ENCODE data around the gene MLC1.
"Not testable (repeated sequence)": the region's sequence is repeated elsewhere in the genome, so short reads cannot be mapped to it uniquely, and the experiment has no call there.

Gene MLC1

GRCh38 chr22:50102946-50103345 is 17.7 kb upstream of the MLC1 start:
- peak in 2 of 3 donors; percentile 18 for DNase-seq

DNA sequence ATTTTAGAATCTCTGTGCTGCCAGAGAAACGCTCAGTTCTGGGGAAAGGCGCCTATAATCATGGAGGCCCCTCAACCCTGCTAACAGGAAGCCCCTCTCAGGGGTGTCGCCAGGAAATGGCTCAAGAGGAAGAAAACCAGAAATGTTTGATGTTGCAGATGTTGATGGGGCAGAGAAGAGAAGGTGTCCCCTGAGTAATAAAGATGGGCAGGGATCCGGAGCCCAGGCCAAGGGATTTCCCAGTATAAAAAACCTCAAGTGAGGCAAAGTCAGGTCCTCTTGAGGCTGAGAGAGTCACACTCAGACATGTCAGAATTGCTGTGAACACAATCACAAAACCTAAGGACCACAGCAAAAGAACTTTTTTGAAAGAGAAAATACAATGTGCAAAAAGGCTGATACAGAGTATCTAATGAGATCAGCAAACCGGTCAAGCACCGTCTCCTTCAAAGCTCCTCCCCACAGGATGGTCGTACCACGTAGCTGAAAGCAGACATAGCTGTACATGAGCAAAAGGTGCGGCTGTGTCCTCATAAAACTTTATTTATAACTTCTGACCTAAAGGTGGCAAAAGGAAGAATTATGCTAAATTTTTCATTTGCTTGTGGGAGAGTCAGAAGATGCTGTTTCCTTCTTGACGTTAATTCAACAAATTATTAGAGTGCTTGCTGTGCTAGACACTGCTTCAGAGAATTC is 16.8 kb upstream of the MLC1 start:
- DNase-seq = no peak

DNA sequence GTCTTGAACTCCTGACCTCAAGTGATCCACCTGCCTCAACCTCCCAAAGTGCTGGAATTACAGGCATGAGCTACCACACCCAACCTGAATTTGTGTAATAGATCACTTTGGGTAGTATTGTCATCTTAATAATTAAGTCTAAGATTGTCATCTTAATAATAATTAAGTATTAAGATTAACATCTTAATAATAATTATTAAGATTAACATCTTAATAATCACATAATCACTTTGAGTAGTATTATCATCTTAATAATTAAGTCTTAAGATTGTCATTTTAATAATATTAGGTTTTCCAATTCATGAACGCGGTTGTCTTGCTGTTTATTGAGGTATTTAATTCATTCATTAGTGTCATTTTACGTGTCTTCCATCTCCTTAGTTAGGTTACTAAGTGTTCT is 12.8 kb upstream of the MLC1 start:
- DNase-seq = no peak

GRCh38 chr22:50092342-50092741 is 7.1 kb upstream of the MLC1 start:
- no peak for DNase-seq

DNA sequence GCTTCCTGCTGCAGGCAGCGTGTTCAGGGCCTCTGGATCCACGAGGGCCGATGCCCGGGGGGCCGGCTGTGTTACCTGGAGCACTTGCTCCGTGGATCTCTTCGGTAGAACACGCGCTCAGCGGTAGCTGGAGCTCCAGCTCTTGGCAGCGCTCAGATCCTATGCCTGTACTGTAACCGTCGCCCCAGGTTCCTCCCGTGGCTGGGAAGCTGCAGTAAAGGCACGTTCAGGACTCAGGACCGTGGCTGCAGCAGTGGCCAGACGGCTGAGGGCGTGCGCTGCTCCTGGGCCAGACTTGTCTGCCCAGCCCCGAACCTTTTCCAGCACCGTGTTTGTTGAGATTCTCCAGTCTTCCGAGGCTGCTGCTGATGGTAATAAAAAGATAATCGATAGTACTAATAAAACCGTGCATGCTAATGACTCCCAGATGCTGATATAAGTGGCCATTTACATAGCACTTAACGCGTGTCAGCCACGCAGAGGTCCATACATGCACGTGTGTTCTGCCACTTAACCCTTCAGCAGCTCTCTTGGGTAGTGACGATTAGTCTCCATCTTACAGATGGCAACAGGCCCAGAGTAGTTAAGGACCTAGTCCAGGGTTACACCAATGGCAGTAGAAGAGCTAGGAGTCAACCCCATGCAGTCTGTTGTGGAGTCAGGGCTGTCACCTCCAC is 6.0 kb upstream of the MLC1 start:
- no peak for DNase-seq

- no peak for DNase-seq
These were observed 5.1 kb upstream of the MLC1 start for GRCh38 chr22:50090412-50090714.

DNA sequence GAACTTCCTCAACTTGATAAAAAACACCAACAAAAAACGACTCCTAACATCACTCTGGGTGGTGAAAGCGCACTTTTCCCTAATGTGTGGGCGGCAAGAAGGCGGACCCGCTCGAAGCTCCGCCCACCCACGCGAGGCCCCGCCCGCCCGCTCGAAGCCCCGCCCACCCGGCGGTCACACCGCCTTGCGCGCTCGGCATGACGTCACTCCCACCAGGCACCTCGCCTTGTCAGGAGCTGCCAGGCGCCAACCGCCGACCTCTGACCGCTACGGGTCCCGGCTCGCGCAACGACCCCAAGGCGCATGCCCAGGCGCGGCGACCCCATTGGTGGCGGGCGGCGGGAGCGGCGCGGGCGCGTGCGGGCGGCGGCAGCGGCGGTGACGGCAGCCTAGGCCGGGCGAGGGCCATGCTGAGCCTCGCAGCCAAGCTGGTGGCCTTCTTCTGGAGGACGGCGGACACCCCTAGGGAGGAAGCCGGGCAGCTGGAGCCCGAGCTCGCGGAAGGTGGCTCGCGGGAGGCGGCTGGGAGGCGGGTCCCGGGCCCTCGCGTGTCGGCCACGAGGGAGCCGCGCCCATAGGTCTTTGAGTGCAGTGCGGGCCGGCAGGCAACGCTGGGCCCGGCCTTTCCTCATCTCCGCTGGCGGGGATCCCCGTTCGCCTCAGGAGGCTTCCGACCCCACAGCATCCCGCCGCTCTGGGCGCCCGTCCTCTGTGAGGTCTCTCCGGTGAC is 4.6 kb upstream of the MLC1 start, which contains the start of gene MOV10L1:
TSS of gene MOV10L1 (plus strand) at position 325 of the 730 bp plus-strand sequence. CDS start at position 408, 83 bp downstream.
- peak; percentile 44 to 73 (median 66) for DNase-seq

DNA sequence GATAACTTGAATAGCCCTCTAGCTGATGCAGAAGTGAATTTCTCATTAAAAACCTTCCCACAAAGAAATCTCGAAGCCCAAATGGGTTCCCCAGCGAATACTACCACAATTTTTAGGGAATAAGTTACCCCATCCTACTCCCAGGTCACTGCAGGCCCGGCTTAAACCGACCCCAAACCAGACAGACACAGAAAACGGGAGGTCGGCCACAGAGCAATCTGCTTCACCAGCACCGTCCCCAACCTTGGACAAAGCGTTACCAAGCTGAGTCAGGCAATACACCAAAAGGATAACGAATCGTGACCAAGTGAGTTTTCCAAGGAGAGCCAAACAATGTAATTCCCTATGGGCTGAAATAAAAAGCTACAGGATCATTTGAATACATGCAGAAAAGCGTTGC is 4.0 kb upstream of the MLC1 start:
- DNase-seq = no peak

DNA sequence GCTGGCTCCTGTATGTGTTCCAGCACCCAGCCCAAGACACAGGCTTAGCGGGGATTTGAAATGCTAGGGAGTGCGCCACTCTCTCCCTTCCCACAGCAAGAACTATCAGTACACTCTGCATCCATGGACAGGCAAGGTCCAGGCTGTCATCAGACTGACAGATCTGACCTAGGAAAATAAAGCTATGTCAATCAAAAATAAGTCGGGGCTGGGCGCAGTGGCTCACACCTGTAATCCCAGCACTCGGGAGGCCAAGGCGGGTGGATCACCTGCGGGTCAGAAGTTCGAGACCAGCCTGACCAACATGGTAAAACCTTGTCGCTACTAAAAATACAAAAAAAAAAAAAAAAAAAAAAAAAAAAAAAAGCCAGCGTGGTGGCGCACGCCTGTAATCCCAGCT is 2.9 kb upstream of the MLC1 start:
- no peak for DNase-seq

- DNase-seq = no peak
These were observed 2.4 kb upstream of the MLC1 start for GRCh38 chr22:50087646-50088045.

DNA sequence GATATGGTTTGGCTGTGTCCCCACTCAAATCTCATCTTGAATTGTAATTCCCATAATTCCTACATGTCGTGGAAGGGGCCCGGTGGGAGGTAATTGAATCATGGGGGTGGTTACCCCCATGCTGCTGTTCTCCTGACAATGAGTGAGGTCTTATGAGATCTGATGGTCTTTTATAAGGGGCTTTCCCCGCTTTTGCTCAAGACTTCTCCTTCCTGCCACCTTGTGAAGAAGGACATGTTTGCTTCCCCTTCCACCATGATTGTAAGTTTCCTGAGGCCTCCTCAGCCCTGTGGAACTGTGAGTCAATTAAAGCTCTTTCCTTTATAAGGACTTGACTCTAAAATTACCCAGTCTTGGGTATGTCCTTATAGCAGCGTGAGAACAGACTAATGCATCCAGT is 1.7 kb upstream of the MLC1 start:
- not testable (repeated sequence) for DNase-seq

GRCh38 chr22:50086526-50086925 is 1.3 kb upstream of the MLC1 start:
- DNase-seq = no peak

DNA sequence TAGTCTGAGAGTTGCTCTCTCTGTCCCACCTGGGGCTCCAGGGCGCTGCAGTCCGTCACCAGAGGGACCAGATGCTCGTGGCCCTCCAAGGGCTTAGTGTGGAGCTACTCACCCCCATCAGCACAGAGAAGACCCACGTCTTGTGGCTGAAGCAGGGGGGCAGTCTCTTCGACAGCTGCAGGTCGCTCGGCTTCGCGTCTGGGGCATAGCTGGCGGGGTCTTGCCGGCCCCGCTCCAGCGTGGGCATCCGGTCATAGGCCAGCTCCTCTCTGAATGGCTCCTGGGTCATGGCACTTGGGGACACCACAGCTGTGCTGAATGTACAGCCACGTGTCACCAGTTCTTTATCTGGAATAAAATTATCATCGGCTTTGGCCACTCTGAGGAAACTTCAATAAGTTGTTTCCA is 608 bp downstream of the MLC1 start:
- DNase-seq = no peak

GRCh38 chr22:50084080-50084477 is 1.1 kb downstream of the MLC1 start:
- DNase-seq = no peak

GRCh38 chr22:50083462-50084079 is 1.7 kb downstream of the MLC1 start:
- DNase-seq = no peak

- DNase-seq = no peak
These were observed 2.2 kb downstream of the MLC1 start for GRCh38 chr22:50082961-50083461.

- no peak for DNase-seq
These were observed 3.0 kb downstream of the MLC1 start for GRCh38 chr22:50082197-50082715.

GRCh38 chr22:50081426-50082196 is 3.6 kb downstream of the MLC1 start:
- DNase-seq = no peak

DNA sequence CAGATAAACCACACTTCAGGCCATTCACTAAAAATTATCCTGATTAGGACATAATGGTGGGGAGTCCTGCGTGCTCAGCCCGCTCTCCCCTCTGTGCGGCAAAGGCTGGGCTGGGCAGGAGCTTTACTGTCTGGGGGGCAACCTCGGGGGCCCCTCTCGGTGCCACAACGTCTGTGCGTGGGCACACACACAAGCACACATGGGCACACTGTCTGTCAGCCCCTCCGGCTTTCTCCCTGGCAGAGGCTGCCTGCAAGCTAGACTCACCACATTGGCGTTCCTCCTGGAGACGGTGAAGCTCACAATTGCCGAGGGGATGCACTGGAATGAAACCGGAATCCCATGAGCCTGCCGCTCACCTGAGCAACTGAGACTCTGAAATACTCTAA is 5.2 kb downstream of the MLC1 start:
- no peak for DNase-seq

GRCh38 chr22:50078761-50079160 is 6.5 kb downstream of the MLC1 start:
- DNase-seq = no peak

DNA sequence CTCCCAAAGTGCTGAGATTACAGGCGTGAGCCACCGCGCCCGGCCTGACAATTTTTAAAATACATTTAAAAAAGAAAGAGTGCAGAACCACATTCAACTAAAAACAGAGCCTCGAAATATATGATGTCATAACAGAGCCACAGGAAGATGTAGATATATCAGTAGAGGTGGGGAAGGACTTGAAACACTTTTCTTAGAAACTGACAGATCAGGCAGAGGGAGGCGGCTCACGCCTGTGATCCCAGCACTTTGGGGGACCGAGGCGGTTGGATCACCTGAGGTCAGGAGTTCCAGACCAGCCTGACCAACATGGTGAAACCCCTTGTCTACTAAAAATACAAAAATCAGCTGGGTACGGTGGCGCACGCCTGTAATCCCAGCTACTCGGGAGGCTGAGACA is 7.0 kb downstream of the MLC1 start:
- no peak for DNase-seq

All from suppressor macrophage treated with lipopolysaccharide for 1 hour (primary cell).